Activated CD4-positive, alpha-beta T cell treated with anti-CD3 and anti-CD28 coated beads, Interleukin-2, amount 50 U/mL, for 24 hours (primary cell): Measurements from ENCODE around the gene DEPDC7.
"Not testable (repeated sequence)": the region's sequence is repeated elsewhere in the genome, so short reads cannot be mapped to it uniquely, and the experiment has no call there.

Experiments used
- DNase-seq, 2 donors: peaks; one replicate each; pipeline ENCODE4 v3.0.0-alpha.2; 2020; ENCODE audit warnings: low read depth in 1 of 2, low spot score in 1 of 2

DEPDC7 gene

DNA sequence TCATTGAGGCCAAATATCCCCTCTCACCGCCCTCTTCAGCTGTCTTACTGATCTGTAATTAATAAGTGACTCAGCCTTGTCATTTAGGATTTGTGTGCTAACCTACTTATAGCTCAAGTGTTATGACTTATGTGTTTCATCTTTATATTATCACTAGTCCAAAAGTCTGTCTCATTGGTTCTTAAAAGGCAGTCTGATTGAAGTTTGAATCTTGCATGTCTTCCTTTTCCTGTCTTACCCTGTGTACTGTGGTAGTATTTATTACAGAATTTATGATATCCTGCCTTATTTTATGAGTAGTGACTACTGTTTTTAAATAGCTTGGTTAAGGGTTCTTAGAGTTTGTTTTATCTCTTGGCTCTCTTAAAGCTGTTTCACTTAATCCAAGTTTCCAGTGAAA, 6.3 kb downstream of the DEPDC7 start:
- no peak for DNase-seq

DNA sequence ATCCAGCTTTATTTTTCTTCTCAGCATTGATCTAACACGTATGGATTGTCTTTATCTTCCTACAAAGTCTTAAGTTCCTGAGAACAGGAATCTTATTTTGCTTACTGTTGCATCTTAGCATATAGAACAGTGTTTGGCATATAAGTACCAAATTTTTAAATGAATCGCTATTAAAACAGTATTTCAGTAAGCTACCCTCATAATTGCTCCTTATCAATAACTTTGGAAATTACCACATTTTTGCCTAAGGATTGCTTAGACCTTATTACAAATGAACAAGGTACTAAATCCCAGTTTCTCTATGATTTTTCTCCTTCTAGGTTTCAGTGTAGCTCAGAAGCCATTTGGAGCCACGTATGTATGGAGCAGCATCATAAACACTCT, 9.7 kb downstream of the DEPDC7 start:
- DNase-seq: no peak

DNA sequence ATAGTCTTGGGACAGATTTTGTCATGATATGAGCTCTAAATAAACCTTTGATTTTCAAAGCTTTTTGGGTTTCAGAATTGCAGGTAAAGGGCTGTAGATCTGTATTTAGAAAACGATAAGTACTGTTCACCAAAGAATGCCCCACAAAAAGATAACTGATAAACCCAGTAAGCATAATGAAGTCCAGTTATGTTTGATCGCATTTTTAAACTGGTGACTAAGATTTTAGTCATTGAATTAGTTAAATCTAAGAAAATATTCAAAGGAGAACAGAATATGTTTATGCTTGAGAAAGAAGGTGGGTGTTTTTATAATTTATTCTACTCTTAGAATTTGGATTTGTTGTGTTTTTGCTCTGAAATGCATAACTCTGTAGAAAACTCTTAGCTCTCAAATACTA, 11.6 kb downstream of the DEPDC7 start:
- DNase-seq: no peak

DNA sequence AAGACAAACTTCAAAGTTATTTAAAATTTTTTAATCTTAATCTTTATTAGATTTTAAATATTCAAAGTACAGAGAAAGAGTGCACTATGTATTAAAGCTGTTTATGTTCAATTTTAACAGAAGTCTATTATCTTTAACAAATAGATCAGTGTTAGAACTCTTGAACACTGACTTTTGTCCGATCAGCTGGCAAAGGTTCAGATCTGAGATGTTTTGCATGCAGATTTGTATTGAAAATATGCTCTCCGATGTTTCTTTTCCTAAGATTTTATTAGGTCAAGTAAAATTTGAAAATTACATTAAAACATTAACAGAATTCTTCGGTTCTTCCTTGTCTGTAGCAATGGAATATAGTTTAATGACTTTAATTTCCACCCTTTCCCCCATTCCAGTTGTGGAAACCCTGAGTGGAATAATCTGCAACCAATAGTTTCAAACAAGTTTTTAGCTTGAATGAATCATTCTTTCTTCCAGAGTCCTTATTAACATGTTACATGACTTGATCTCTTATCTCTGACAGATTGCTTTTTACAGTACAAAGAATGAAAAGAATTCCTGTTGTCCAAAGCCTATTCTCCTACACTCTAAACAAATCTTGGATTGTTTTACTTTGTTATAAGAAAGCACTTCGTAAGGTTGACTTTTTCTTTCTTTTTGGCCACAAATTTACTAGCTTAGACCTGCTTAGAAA, 12.3 kb downstream of the DEPDC7 start:
- no peak for DNase-seq

DNA sequence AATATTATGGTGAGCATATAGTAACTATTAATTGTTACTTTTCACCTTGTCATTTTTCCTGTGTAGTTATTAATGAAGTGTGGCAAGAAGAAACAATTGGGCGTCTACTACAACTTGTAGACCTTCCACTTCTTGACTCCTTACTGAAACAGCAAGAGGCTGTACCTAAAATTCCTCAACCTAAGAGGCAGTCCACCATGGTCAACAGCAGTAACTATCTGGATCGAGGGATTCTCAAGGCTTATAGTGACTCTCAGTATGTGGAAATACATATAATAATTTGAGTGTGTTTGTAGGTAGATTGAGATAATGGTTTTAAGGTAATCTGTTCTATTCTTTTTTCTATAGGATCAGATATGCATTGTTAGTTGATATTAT, 12.8 kb downstream of the DEPDC7 start:
- no peak for DNase-seq

DNA sequence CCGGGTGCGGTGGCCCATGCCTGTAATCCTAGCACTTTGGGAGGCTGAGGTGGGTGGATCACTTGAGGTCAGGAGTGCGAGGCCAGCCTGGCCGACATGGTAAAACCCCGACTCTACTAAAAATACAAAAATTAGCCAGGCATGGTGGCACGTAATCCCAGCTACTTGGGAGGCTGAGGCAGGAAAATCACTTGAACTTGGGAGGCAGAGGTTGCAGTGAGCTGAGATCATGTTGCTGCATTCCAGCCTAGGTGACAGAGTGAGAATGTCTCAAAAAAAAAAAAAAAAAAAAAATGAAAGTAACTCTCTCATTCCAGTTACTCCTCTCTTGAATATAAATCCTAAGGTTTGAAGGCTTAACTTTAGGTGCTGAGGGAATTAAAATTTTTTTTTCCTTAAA, 13.5 kb downstream of the DEPDC7 start:
- DNase-seq: not testable (repeated sequence)

DNA sequence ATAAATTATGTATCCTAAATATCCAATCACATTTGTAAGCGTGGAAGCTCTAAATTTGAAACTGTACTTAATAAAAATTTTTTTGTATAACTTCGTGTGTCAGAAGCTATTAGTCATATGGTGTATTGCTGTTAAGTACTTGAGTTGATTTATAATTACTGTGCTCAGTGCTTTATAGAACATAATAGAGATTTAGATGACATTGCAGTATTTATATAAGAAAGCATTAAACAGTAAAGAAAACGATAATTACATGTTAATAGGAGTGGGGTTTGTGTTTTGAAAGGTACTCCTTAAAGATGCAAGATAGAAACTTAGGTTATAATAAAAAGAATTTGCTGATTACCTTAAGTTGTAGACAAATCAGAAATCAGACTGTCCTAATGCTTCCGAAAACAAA, 17.8 kb downstream of the DEPDC7 start:
- no peak for DNase-seq

DNA sequence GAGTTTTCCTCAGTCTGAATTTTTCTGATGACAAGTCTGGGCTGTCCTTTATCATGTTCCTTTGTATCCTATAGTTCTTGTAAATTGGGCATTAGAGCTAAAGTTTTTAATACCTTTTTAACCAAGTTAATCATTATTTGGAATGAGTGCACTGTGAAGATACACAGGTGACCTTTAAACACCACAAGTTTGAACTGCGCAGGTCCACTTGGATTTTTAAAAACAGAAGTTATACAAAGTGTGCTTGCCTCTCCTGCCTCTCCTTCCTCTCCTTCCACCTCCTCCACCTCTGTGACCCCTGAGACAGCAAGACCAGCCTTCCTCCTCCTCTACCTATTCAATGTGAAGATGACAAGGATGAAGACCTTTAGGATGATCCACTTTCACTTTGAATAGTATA, 19.3 kb downstream of the DEPDC7 start:
- DNase-seq: no peak

DNA sequence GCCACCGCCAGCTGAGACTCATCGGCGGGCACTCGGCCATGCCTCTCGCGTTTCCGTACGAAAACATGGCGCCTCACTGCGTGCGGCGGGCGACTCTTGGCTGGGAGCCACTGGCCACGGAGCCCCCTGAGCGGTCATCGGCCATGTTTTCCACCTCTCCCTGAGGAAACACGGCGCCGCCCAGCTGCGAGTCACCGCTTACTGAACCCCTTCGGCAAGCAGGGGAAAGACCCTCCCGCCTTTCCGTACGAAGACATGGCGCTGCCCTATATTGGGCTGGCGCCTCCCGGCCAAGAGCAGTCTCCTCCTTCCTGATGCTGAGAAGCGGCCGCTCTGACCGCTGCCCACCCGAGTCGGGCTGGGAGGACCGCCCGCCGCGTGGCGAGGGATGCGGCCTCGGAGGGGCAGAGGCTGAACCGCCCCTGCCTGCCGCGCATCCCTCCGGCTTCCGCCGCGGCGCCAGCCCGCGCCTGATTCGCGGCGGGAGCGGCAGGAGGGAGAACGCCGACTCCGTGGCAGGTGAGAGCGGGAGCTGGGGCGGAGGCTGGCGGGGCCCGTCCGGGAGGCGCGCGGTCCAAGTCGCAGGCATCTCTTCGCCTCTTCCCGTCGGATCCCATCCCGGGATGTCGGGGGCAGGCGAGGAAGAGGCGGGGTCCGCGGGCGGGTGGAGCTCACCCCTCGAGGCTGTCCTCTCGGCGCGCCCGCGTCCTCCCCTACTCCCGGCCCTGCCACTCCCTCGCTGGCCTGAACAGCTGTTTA, 23.8 kb downstream of the DEPDC7 start, which contains the start of gene TCP11L1:
TCP11L1 (plus strand) TSS at position 299 of the 759 bp plus-strand sequence. CDS start 4,202 bp downstream, outside the sequence.
- peak; percentile 70 to 73 for DNase-seq

DNA sequence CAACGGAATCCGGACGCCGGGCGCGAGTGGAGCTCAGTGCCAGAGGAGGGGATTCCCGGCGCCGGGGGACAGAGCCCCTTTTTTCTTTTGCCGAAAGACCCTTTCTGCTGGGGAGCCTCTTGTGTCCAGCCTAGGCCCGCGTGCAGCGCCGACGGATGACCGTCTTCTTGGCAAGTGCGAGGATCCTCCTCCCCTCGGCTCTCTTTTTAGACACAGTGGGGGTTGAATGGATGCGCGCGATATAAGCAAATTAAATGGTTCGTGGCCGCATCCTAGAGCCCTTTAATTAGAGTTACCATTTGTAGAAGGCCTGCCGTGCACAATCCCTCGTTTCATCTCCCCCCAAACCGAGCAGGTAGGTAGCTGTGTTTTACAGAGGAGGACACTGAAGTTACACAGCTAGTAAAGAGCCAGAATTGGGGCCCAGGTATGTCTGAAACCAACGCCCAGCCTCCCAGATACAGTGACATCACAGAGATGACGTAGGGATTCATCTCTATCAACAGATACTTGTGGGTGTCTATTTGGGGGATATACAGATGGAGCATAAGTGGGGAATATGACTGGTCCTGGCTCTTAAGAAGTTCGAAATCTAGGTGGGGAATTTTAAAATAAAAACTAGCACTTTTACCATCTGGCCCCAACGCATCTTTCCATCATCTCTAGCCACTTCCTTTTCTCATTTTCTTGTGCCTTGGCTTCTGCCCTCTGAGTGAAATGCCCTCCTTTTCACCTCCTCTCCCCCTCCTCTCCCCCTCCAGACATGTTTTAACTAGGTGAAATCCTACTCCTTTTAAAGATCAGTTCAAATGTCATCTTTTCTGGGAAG, 24.6 kb downstream of the DEPDC7 start:
- peak in 1 of 2 donors; percentile 43 for DNase-seq

DNA sequence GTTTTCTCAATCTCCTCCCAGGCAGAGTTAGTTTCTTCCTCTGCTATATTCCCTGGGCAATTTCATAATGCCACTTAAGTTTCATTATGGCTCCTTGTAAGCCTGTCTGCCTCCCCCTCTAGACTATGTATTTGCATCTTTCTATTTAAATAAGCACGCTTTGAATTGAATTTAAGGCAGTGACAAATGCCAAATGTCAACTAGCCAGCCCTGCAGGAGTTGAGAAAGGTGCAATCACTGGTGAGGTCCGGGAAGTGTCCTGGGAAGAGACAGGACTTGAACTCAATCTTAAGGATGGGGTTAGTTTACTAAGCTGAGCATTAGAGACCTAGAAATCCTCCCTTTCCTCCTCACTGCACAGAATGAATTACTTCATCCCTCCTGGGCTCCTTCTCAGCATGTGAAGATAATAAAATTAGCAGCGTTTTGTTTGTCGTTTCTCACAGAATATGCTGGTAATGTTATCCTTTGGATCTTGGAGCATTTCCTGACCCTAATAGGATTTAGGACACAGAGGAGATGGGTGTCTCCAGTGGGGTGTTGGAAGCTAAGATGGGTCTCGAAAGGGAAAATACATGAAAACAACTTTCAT, 25.3 kb downstream of the DEPDC7 start:
- DNase-seq: no peak

DNA sequence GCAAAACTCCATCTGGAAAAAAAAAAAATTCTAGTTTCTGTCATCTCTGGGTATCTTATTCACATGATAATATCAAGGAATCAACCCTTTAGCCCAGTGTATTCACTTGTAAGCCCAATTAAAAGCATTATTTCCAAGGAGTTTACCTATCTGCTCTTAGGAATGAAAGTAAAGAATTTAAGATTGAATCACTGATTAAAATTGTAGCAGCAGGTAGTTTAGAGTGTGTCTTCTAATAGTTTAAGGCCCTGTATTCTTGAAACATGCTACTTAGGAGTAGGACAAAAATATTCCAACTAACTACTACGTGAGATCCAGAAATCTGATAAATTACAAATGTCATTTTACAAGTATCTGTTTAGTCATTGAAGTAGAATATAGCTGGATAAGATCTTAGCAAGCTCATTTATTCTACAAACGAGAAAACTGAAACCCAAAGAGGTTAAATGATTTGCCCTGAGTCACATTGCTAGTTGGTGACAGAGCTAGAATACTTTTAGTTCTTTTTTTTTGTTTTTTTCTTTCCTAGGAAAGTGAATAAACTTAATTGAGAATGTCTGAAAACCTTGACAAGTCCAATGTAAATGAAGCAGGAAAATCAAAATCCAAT, 27.6 kb downstream of the DEPDC7 start:
- DNase-seq: no peak

DNA sequence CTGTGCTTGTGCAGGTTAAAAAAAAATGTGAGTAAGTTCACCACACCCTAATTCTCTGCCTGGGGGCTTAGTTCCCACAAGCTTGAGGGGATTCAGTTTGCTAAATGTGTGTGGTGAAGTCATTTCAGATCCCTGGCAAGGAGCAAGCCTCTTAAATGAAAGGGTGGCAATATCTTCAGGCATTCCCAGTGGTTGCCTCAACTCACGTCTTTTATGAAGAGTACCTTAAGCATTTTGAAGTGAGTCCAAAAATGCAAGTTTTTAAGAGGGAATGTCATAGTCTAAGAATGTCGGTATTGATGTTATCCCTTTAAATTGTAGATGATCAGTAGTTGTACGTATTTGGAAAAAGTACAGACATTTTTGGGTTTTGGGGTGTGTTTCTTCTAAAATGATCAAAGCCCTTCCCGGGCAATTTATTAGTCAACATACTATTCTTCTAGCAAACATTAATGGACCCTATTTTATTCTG, 28.6 kb downstream of the DEPDC7 start:
- no peak for DNase-seq

DNA sequence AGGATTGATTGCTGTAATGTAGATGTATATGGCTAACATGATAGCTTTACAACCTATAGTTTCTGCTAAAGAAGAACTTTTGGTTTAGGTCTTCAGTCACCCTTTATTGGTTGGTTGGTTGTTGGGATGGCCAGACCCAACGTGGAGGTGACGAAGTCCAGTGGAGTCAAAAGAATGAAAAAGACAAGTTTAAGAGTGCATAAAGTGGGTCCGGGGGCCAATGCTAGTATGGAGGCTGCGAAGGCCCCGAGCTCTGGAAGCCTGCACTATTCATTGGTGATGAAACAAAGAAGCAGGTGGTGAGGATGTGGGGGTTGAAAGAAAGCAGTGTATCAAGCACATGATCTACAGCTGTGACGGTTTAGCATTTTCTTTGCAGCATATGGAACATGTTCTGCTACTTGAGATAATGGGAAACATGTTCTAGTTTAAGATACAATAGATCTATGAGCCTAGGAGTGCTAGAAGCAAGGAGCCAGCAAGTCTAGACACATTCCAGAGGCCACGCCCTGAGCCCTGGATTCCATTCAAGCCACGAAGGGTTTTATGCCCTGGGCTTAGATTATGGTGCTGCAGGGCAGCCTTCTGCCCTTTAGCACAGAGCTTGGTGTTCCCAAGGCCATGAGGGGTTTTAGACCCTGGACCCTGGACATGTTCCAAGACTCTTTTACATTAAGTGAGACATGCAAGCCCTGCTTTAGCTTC, 30.0 kb downstream of the DEPDC7 start:
- DNase-seq: no peak

DNA sequence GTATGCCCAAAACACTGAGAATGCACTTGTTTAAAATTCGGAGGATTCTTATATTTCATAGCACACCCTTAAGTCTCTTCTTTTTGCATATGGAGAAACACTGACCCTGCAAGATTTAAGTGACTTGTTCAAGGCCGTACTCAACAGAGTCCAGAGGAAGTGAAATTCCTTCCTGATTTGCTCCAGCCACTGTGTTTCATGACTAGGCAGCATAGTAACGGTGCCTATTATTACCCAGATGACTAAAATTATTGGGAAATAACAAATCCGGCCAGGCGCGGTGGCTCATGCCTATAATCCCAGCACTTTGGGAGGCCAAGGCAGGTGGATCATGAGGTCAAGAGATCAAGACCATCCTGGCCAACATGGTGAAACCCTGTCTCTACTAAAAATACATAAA, 33.0 kb downstream of the DEPDC7 start:
- DNase-seq: not testable (repeated sequence)

DNA sequence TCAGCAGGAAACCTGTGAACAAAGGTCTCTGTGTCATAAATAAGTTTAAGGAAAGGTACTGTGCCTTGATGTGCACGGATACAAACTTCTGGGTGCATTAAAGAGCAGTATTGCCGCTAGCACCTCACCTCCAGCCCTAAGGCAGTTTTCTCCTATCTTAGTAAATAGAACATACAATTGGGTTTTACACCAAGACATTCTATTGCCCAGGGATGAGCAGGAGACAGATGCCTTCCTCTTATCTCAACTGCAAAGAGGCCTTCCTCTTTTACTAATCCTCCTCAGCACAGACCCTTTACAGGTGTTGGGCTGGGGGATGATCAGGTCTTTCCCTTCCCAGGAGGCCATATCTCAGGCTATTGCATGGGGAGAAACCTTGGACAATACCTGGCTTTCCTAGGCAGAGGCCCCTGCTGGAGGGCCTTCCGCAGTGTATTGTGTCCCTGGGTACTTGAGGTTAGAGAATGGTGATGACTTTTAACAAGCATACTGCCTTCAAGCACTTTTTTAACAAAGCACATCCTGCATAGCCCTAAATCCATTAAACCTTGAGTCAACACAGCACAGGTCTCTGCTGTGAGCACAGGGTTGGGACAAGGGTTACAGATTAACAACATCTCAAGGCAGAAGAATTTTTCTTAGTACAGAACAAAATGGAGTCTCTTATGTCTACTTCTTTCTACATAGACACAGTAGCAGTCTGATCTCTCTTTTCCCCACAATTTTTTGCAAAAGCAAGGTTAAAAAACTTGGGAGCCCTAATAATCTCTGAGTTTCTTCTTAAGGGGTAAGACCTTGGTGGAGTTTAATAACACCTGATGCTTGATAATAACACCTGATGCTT, 34.1 kb downstream of the DEPDC7 start:
- not testable (repeated sequence) for DNase-seq

DNA sequence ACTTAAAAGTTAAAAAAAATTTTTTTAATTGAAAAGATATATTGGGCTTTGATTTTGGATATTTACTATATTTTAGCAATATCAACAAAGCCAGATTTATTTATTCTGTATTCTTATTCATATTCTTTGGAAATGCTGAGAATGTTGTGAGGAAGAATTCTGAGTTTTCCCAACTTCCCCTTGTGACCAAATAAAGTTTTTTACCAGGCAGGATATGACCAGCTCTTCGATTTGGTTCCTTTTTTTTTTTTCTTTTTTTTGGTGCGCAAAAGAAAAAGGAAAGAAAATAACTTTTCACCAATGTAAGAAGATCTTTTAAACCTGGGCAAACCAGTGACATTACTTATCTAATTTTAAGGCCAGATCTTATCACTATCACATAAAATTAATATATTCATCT, 36.6 kb downstream of the DEPDC7 start:
- DNase-seq: no peak

DNA sequence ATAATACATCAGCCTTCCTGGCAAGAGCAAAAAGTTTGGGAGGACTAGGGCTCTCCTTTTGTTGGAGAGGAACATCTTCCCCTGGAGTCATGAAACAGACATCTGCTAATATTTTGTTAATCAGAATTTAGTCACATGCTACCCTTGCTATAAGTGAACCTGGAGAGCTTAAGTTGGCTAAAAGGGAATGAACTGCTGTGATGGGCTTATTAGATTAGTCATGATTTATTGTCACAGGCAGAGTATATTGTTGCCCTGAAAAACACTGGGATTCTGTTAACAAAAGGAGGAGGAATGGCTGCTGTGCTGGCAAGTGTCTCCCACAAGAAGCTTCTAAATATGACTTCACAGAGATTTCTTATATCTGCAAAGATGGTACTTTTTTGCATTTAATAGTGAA, 39.7 kb downstream of the DEPDC7 start:
- no peak for DNase-seq

DNA sequence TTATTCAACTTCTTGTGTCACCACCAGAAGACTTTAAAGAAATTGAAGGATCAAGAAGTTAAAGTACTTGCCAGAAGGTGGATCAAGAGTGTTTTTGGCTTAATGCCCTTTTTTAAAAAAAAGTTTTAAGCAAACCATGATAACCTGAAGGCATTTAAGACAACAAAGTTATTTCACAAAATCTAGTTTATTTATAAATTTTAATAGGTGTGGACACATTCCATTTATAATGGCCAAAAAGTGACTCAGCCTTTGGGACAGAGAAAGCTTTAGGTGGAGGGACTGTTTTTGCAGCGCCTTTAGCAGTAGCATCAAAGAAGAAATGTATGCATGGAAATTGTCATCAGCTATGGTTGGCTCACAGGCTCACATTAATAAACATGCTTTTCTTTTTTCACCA, 41.6 kb downstream of the DEPDC7 start:
- DNase-seq: no peak
